Right lobe of liver (tissue), 6 donors: Measurements from ENCODE around the gene FNIP2. TPM values are rescaled to one million over a fixed set of nuclear protein-coding genes. Genes with fewer than 3 reads are reported as not detected.

ENCODE experiments used
- ATAC-seq, 4 donors: fragments of 200-7000 bp; cut with Tn5 transposase; one replicate each; pipeline ENCODE4 v1.9.1; 2020; ENCODE audit warnings: mild to moderate bottlenecking in 4 of 4, moderate library complexity in 4 of 4
- DNase-seq, 3 donors: peaks; one replicate each; pipeline ENCODE4 v3.0.0-alpha.2; 2020
- H3K27ac ChIP-seq, 3 donors: fragments of 200-600 bp; one replicate each; pipeline ENCODE4 v1.8.0; 2022
- H3K27me3 ChIP-seq, 2 donors: fragments of 200-600 bp; one replicate each; pipeline ENCODE4 v1.8.0; 2022
- H3K36me3 ChIP-seq, 4 donors: fragments of 200-600 bp; sonication (generic) in 1 of 4; one replicate each; pipeline versions ENCODE4 v1.5.1 to v1.8.0; 2017 to 2022; ENCODE audit warnings: control low read depth in 1 of 4
- H3K4me1 ChIP-seq, 4 donors: fragments of 200-600 bp; sonication (generic) in 1 of 4; one replicate each; pipeline versions ENCODE4 v1.5.1 to v1.8.0; 2017 to 2022; ENCODE audit warnings: control low read depth in 1 of 4
- H3K4me3 ChIP-seq, 3 donors: fragments of 200-600 bp; one replicate each; pipeline ENCODE4 v1.8.0; 2022
- H3K9me3 ChIP-seq, 4 donors: fragments of 200-600 bp; sonication (generic) in 1 of 4; one replicate each; pipeline versions ENCODE4 v1.5.1 to v1.8.0; 2017 to 2022; ENCODE audit warnings: control low read depth in 1 of 4
- CTCF ChIP-seq, 4 donors: fragments of 200-600 bp in 3 of 4; fragments of 450-650 bp in 1 of 4; IDR thresholded peaks; one replicate each; pipeline versions ENCODE4 v1.5.1 to v1.8.0; 2016 to 2022; ENCODE audit warnings: antibody characterized with exemption in 4 of 4, mild to moderate bottlenecking in 2 of 4
- POLR2A ChIP-seq: fragments of 450-650 bp; IDR thresholded peaks from one replicate; pipeline ENCODE4 v1.6.1; 2017; ENCODE audit warnings: antibody characterized with exemption, mild to moderate bottlenecking
- WGBS: methylation state at CpG from one replicate; pipeline ENCODE4 v1.1.6; 2018; ENCODE audit warnings: low coverage, low lambda C conversion rate; ENCODE audit not compliant: insufficient coverage; ENCODE audit errors: missing lambda C conversion rate; 5-methylcytosine and 5-hydroxymethylcytosine counted together
- intact Hi-C, 2 donors: fragments of 100-400 bp; cut with DNase I; formaldehyde crosslinking; loops; one replicate each; pipeline versions ENCODE4 v1.11.2 to v1.14.1; 2022
- total RNA-seq, 6 experiments: library from RNA; depleted of rRNA in 2 of 6; stranded (reverse); fragments of >200 nt in 2 of 6; fragmentation: NEBNext Ultra II Directional in 3 of 6; extraction: Animal tissue kit (Norgen Biotek cat#: 25700) in 3 of 6; gene quantifications; one replicate each; pipeline versions ENCODE4 v1.1.0 to v1.2.4, GENCODE V29; 2016 to 2023
- donor health status: DM: no; HTN: yes; CAD: no.
- donor health status: DM: no; HTN: no; CAD: no.
- donor health status: DM: no; HTN: no; CAD: no.
- donor health status: DM: no; HTN: yes; CAD: no.
- donor health status: DM: no; HTN: yes; CAD: no.

The FNIP2 gene
- total RNA-seq, 6 experiments from 2014 or later: 34.2 to 67.4 (median 37.8) TPM

DNA sequence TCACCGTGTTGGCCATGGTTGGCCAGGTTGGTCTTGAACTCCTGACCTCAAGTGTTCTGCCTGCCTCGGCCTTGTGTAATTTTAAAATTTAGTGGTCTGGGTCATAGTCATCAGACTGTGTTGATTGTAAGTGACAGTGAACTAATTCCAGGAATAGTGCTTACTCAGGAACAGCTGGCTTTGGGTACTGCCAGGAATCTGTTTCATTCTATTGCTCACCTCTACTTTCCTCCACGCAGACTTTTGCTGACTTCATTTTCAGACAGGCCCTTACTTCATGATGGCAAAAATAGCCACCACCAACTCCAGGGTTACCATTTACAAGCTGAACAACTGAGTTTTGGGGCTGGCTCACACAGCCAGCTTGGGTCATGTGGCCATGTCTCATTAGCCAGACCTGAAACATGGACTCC, 54.6 kb downstream of the FNIP2 start:
- H3K4me3 ChIP-seq: no peak overlapping the region
- no peak for DNase-seq
- H3K9me3 ChIP-seq: no peaks in the 10 kb centered on the region
- peak in 2 of 4 donors; percentile 29 to 35 for ATAC-seq
- H3K27me3 ChIP-seq: no peaks in the 10 kb centered on the region
- no peaks in the 10 kb centered on the region for H3K36me3 ChIP-seq
- WGBS: 41% methylated on average over 2 of the region's 3 CpGs
- H3K27ac ChIP-seq: peak overlapping the region; percentile 45 to 77 (median 48)
- TF ChIP-seq POLR2A (no peak), CTCF (IDR thresholded peaks at IDR 0.05) (no peak)
- intact Hi-C loops: no loop called here
- peaks cover 0 to 83% (median 35%) of the 10 kb centered on the region in 4 donors for H3K4me1 ChIP-seq

- DNase-seq (peak in 2 of 3 donors; percentile 69 to 71), ATAC-seq (peak; percentile 10 to 49 (median 34))
- Histone ChIP-seq H3K27ac (peak overlapping the region; percentile 45 to 77 (median 48)), H3K4me1 (peaks cover 0 to 72% (median 29%) of the 10 kb centered on the region in 4 donors), H3K9me3 (no peaks in the 10 kb centered on the region), H3K27me3 (no peaks in the 10 kb centered on the region), H3K4me3 (no peak overlapping the region), H3K36me3 (no peaks in the 10 kb centered on the region)
- 24% methylated on average over 6 of the region's 7 CpGs for WGBS
- intact Hi-C loops: no loop called here
- TF ChIP-seq CTCF (IDR thresholded peaks at IDR 0.05) (no peak), POLR2A (no peak)
These were observed 55.8 kb downstream of the FNIP2 start for GRCh38 chr4:158824425-158825274.

DNA sequence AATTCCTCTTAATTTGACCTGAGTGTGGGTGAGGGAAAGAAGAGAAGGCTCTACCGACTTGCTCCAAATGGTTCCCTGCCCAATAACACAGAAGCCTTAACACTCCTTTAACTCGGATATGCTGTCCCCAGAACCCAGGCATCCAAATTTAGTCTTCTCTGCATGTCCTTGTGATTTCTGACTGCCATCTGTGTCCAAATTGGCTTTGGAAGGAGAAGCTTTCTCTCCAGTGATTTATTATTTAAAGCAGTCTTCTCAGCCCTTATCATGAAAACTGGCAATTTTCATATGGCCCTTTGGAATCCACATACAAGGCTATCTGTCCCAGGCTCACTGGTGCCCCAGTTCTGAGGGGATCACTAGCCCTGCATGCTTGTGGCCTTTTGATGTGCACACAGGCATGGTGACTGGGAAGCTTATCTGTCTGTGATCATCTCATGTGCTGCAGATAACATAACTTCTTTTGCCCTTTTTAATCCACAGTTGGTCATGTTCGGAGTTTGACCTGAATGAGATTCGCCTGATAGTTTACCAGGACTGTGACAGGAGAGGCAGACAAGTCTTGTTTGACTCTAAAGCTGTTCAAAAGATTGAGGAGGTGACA, 56.7 kb downstream of the FNIP2 start:
- H3K27me3 ChIP-seq: no peaks in the 10 kb centered on the region
- 65% methylated on average over 4 of the region's 4 CpGs for WGBS
- no peaks in the 10 kb centered on the region for H3K9me3 ChIP-seq
- intact Hi-C loops: no loop called here
- DNase-seq (no peak), ATAC-seq (peak; percentile 2 to 14 (median 6))
- peaks cover 0 to 2% (median 0%) of the 10 kb centered on the region in 4 donors for H3K36me3 ChIP-seq
- peaks cover 0 to 63% (median 26%) of the 10 kb centered on the region in 4 donors for H3K4me1 ChIP-seq
- no peak overlapping the region for H3K4me3 ChIP-seq
- peak overlapping the region; percentile 53 to 77 (median 57) for H3K27ac ChIP-seq
- TF ChIP-seq POLR2A (no peak), CTCF (IDR thresholded peaks at IDR 0.05) (no peak)

DNA sequence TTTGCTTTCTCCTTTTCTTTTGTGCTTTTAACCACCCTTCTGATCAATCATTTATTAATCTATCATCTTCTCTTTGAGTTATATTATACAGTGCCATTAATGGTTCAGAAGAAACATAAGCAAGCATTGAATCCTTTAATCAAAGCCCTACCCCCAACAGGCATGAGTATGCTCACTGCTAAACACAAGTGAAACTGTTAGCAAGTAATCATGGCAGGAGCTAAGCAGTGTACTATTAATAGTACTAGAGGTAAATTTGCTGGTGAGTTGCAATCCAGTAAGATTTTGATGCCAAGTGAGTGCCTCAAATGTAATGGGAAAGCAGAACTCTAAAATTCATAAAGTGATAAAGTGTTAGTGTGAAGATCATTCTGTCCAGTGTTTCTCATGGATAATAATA, 57.2 kb downstream of the FNIP2 start:
- peak overlapping the region; percentile 53 to 77 (median 57) for H3K27ac ChIP-seq
- peaks cover 0 to 6% (median 0%) of the 10 kb centered on the region in 4 donors for H3K36me3 ChIP-seq
- DNase-seq (no peak), ATAC-seq (peak in 1 of 4 donors; percentile 4)
- no peaks in the 10 kb centered on the region for H3K9me3 ChIP-seq
- intact Hi-C loops: no loop called here
- H3K4me1 ChIP-seq: peaks cover 0 to 57% (median 23%) of the 10 kb centered on the region in 4 donors
- H3K27me3 ChIP-seq: no peaks in the 10 kb centered on the region
- no peak overlapping the region for H3K4me3 ChIP-seq
- TF ChIP-seq CTCF (IDR thresholded peaks at IDR 0.05): no peak
- no peak for TF ChIP-seq POLR2A
